GM18508 (cell line): Measurements from ENCODE around the gene AHRR.
A peak's percentile ranks its signal among the peaks of the same experiment; 100 is the strongest.
"Not testable (repeated sequence)": the region's sequence is repeated elsewhere in the genome, so short reads cannot be mapped to it uniquely, and the experiment has no call there.

Experiments used
- ATAC-seq: cut with Tn5 transposase; IDR thresholded peaks from one replicate; pipeline ENCODE4 v1.9.1; 2021; ENCODE audit warnings: moderate number of reproducible peaks; ENCODE audit not compliant: insufficient read depth, unreplicated experiment

AHRR gene

DNA sequence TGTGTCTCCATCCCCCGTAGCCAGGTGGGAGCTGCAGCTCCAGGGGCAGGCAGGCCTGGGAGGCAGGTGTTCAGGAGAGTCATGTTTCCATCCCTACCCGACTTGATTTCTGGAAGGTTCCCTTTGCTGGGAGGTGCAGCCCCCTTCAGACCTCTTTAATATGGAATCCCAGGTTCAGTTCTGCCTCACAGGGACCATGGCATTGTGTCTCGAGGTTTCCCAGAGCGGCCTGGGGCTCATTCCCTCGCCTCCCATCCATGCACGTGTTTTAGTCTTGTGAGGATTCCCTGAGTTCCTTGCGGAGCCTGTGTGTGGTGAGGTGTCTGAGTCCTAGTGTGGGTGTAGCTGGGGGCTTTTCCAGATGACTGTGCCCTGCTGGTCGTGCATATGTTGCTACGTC, 16.5 kb upstream of the AHRR start:
- ATAC-seq = no peak

DNA sequence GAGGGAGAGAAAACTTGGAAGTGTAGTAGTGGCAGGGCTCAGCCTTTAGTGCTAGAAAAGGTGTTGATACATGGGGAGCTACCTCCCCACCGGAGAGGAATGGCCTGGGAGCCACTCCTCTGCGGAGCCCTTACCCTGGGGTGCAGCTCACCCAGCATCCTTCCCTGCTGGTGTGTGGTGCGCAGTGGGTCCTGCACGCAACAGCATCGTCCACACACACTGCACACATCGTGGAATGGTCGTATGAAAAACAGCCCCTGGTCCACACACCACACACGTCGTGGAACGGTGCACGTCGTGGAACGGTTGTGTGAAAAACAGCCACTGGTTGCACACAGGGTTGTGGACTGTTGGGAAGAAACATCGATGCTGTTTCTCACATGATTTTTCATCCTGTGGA, 16.1 kb upstream of the AHRR start:
- no peak for ATAC-seq

DNA sequence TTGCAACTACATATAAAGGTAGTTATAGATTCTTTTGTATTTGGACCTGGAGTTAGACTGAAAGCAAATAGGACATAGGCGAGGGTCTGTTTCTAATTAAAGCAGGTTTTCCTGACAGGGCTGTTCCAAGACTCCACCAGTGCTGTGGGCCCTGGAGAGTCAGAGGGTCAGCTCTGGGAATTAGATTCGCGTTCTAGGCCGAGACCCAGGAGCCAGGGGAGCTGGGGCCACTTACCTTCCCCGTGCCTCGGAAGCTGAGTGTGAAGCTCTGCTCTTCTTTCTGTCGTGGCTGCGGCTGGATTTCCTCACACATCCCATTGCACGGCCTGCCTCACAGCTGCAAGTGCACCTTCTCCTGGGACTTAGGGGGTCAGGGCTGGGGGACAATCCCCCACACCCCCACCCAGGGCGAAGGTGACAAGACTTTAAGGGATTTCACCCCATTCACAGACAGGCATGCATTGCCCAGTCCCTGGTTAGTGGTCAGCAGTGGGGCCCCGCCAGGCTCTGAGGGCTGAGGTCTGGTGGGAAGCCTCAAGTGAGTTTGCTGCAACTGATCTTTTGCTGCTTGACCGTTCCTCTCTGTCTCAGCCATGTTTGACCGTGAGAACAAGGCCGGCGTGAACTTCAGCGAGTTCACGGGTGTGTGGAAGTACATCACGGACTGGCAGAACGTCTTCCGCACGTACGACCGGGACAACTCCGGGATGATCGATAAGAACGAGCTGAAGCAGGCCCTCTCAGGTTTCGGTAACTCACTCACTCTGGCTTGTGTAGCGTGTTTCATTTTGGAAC, 15.3 kb upstream of the AHRR start:
- no peak for ATAC-seq

DNA sequence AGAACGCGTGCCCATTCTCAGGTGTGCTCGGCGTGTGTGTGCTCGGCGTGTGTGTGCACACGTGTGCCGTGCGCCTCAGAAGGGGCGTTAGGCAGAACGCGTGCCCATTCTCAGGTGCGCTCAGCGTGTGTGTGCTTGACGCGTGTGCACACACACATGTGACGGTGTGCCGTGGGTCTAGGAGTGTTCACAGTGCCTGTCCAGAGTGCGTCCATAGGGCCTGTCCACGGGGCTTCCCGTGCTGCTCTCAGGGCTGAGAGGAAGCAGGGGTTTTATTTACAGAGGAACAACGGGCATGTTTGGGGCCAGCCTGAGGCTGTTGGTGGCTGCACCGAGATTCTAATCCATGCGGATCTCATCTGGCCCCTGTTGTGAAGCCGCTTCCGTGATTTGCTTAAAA, 14.2 kb upstream of the AHRR start:
- ATAC-seq = no peak

DNA sequence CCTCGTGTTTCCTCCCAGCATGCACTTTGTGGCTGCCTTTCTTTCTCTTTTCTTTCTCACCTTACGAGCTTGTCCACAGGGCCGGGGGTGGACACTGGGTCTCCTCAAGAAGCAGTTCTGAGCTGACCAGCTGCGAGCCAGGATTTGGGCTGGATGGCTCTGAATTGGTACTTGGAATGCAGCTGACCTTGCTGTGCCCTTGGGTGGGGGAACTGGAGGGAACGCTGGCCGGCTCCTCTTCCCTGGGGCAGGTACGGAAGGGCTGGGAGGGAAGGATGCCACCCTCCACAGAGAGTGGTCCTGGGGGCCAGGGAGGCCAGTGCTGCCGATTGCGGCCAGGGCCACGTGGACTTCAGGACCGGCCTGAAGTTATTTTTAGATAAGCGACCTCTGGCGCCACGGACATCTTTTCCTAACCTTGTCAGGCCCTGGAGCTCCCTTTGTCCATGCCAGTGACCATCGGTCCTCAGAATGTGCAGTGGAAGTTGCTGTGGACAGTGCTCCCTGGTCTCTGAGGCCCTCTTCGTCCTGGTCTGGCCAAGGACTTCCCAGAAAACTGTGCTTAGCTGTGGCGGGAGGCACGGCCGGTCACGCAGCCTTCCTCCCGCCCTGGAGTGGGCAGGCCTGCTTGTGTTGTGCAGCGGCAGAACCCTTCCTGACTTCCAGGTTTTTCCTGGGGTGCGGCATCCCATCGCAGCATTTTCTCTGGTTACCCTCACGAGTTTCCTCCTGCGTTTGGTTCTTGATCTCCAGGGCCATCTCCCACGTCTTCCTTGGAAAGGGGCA, 13.5 kb upstream of the AHRR start:
- ATAC-seq = no peak

DNA sequence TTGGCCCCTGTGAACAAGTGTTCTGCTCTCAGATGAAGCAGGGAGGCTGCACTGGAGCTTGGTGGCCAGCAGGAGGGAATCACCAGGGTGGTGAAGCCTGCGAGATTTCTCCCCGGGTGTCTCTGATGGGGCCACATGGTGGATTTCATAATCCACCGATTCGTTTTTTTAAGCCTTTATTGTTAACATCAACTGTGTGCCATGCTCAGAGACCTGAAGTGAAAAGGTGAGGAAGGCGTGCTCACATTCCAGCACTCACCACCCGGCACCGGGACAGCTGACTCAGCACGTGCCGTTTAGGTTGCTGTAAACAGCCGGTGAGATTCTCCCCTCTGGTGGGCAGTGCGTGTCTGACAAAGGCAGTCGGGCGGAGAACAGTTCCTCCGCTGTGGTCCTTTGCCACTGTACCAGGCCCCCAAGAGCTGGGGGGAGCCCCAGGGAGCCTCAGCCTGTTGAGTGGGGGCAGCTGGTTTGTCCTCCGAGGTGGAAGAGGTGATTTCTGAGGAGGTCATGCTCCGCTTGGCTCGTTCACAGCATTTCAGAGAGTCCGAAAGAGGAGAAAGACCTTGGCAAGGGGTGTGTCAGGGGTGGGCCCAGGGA, 12.7 kb upstream of the AHRR start:
- ATAC-seq = no peak

DNA sequence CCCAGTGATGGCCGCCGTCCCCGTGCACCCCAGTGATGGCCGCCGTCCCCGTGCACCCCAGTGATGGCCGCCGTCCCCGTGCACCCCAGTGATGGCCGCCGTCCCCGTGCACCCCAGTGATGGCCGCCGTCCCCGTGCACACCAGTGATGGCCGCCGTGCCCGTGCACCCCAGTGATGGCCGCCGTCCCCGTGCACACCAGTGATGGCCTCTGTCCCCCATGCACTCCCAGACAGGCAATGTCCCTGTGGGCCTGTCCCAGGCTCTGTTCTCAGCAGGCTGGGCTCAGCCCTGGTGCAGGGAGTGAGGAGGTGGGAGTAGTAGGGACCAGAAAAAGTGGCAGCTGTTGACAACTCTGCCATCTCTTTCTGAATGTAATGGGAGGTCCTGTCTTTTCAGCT, 11.7 kb upstream of the AHRR start:
- ATAC-seq = not testable (repeated sequence)

DNA sequence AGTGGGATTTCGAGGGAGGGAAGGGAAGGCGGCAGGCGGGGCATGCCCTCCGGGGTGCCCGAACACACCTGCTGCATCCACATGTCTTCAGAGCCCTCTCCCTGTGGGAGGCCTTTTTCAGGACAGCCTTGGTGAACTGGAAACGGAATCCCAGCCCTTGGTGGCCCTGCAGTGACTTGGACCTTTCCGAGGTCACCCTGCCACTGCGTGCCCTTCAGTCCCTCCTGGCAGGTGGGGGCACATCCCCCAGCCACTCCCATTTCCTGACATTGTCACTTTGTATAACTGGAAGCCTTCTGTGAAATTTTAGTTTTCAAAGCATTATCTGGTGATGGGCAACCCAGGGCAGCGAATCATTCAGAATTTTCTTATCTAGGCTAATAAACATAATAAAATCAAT, 11.0 kb upstream of the AHRR start:
- ATAC-seq = no peak

DNA sequence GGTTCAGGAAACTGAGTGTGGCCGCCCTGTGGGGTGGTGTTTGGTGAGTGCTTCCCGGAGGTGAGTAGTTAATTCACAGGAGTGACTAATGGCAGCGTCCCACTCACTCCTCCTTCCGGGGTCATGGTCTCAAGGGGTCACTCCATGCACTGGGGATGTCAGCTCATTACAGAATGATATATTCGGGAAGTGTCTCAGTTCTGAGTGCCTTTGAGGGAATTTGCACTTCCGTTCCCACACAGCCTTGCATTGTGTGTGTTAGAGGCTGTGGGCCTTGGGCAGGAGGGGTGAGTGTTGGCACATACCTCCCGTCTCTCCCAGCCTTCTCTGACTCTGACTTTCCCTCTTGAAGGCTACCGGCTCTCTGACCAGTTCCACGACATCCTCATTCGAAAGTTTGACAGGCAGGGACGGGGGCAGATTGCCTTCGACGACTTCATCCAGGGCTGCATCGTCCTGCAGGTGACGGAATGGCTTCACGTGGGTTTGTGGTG, 10.5 kb upstream of the AHRR start:
- ATAC-seq = no peak

DNA sequence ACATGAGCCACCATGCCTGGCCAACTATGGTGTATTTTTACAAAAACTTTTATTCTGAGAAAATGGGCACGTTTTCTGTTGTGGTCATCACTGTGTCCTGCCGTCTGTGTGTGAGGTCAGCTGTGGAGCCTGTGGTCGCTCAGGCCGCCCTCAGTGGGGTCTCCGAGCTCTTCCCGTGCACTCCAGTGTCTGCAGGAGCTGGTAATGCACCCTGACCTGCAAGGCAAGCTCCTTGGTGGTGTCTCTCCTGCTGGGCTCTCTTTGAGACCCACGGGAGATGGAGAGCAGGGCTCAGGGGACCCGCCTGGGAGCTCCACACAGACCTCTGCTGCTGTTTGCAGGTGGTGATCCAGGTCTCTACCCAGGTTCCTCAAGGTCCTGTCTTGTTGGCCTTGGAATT, 9.6 kb upstream of the AHRR start:
- ATAC-seq = no peak

DNA sequence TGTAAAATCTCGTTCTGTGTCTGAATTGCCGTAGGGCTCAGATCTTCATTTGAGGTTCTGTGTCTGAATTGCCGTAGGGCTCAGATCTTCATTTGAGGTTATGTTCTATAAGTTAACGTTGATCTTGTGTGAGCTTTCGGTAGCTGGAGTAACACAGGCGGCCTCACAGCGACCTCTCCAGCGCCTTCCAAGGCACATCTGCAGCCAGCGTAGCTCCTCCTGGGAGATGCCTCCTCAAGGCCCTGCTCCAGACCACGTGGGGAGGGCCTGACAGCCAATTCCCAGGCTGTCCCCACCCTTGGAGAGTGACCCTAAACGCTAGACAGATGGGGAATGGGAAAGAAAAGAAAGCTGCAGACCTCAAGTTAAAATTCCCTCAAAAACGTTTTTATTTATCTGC, 8.7 kb upstream of the AHRR start:
- no peak for ATAC-seq

DNA sequence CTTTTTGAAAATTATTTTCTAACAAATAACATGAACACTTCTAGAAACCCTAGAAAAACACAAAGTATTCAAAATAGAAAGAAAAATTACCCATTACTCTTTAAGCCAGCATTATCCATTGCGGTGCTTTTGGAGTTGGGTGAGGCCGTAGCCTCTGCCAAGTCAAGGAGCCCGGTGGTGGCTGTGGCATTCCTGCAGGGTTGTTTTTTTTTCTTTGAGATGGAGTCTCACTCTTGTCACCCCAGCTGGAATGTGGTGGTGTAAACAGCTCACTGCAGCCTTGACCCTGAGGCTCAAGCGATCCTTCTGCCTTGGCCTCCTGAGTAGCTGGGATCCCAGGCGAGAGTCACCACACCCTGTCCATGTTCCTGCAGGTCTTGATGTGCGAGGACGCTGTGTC, 8.2 kb upstream of the AHRR start:
- no peak for ATAC-seq

DNA sequence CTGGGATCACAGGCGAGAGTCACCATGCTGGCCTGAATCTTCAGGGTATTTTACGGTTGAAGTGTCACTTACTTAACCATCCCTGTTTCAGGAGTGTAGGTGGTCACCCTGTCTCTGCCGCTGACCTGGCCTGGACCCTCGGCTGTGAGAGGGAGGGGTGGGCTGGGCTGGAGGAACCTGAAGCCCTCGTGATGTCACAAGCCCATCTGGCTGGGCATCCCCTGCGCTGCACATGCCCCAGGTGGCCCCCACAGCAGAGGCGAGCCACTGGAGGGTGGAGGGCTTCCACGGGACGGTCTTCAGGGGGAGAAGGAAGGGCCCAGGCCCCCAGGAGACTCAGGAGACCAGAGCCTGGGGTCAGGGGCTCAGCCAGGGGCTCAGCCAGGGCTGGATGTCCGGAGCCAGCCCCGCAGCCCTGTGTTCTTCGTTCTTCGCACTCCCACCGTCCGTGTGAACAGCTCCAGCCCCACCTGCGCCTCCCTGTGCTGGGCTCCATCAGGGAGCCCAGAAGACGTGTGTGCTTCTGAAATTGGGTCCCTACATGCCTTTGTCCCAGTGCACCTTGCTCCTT, 7.6 kb upstream of the AHRR start:
- no peak for ATAC-seq

DNA sequence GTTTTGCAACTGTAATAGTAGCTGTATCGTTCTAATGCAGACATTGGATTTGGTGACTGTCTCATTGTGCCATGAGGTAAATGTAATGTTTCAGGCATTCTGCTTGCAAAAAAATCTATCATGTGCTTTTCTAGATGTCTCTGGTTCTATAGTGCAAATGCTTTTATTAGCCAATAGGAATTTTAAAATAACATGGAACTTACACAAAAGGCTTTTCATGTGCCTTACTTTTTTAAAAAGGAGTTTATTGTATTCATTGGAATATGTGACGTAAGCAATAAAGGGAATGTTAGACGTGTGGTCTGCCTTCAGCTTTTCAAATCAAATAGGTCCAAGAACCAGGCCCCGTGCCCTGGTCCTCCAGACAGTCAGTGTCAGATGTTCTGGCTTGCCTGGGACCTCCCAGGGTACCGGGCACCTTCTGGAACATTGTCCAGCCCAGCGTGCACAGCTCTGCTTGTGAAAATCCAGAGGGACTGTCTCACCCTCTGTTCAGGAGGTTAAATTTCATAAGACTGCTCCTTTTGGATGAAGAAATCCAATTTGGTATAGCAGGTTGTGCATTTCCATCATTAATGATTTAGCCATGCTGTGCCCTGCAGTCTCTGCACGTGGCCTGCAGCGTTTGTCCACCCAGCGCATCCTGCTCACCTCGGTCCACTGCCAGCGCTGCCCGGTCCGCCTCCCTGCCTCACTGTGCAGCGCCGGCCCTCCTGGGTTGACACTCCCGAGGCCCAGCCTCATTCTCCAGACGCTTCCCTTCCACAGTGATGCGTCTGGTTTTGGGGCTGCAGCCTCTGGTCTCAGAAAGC, 6.6 kb upstream of the AHRR start:
- ATAC-seq = no peak

DNA sequence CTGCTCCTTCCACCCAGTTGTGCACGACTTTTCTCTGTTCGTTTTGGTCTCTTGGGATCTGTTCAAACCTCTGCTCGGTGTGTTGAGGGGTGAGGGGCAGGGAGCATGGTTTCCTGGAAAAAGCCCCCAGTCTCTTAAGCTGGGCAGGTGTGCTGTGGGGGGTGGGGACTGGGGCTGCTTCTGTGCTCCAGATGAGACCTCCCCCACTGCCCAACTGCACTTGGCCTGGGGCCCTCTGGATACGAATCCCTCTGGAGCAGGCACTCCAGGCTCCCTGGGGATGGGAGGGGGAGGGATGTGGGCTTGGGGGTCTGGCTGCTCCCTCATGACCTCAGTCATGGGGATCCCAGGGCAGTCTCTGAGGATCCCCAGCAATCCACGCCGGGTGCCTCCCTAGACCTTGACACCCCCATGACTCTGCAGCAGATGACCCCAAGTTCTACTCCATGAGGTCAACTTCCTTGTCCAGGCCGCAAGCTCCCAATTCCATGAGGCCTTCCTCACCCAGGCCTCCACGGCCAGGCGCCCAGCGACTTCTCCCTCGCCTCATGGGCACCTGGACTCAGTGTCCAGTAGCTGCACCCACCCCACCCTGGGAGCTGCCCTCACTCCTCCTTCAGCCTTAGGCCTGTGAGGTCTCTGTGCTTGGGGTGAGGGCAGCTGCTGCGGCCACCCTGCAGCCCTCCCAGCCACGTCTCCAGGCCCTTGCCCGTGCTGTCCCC, 5.9 kb upstream of the AHRR start:
- ATAC-seq = no peak

DNA sequence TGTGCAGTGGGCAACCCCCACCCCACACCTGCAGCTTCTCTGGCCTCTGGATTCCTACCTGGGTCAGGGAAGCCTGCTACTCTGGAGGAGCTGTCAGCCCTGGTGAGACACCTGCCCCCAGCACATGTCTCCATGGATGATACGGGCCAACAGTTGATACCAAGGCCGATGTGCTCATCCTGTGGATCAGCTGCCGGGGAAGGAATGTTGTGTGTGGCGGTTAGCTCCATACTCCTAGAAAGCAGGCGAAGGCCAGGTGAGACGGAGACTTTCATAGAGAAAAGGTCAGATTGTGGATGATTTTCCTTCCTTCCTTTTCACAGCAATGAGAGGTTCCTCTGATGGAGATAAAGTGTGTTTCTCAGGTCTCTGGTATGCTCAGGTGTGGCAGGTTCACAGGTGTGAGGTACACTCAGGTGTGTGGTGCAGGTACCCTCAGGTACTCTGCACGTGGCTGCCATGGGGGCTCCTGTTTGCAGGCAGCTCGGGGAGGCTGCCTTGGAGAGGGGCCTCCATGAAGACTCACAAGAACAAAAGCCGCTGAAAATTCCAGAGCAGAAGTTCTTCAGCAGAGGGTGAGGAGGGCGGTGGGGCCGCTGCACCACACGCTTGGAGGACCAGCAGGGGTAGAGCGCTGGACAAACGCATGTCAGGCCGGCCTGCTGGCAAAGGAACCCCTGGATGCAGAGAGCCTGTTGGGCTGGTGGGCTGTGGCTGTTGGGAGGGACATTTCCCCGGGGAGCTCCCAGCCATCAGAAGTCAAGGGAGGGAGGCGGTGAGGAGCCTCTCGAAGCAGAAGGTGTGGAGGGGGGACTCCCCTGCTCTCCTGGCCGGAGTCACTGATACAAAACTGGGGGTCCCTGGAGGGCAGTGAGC, 5.1 kb upstream of the AHRR start:
- peak; percentile 6 for ATAC-seq

DNA sequence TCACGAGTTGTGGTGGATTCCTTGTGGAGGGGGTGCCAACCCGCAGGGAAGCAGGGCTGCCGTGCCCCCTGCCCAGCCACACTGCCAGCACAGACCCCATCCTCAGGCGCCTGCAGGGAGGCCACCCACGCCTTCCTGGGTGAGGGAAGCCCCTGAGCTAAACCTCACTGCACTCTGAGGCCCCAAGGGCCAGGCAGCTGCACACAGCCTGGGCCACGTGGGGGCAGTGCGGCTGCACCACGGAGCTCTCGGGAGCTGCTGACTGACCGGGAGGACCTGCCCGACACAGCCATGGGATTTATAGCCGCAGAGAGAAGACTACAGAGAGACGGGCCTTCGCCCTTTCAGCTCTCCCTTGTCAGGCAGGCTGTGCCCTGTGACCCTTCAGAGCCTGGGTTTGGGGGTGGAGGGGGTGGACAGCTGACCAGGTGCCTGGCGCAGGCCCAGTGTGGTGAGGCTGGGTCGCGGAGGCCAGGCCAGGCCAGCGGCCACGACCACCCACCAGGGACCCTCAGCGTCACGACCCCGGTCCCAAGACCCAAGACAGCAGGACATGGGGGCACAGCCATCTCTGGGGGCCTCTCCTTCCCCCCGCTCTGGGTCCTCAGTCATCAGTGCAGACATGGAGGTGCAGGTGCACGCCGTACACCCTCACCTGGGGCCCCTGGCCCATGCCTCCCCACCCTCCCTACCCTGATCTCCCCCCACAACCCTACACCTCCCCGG, 4.3 kb upstream of the AHRR start:
- ATAC-seq = peak; percentile 75

DNA sequence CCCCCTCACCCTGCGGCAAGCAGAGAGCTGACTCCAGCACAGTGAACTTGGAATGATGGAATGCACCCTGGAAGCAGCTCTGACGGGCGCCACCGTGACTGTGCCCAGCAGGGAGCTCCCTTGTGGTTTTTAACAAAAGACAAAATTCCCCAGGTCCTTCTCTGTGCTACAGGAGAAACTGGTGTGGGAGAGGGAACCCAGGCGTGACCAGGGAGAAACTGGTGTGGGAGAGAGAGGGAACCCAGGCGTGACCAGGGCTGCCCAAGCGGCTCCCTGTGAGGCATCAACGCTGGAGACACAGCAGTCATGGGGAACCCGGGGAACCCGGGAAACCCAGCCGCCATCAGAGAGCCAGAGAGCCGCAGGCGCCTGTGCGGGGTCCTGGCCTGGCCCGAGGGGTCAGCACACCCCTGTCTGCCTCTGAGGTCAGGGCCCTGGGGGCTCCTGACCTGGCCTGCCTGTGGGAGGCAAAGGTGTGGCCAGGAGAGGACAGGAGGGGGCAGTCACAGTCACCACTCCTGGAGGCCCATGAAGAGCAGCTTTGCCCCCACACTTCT, 3.1 kb upstream of the AHRR start:
- no peak for ATAC-seq
